D721Med (cell line): ENCODE data around the gene DOCK9.

Source experiments
- DNase-seq: peaks from one replicate; pipeline ENCODE4 v3.0.0; 2011; ENCODE audit warnings: low spot score; ENCODE audit not compliant: insufficient read length
- FAIRE-seq: peaks from 2 replicates; lab custom pipeline; 2011; peaks lifted over from hg19 to GRCh38; lab: Jason Lieb, UNC
- CTCF ChIP-seq: IDR thresholded peaks from 2 replicates; pipeline ENCODE4 v1.5.1; 2012; ENCODE audit warnings: mild to moderate bottlenecking, control low read depth; ENCODE audit not compliant: insufficient read depth; ENCODE audit errors: missing control alignments

Gene DOCK9

DNA sequence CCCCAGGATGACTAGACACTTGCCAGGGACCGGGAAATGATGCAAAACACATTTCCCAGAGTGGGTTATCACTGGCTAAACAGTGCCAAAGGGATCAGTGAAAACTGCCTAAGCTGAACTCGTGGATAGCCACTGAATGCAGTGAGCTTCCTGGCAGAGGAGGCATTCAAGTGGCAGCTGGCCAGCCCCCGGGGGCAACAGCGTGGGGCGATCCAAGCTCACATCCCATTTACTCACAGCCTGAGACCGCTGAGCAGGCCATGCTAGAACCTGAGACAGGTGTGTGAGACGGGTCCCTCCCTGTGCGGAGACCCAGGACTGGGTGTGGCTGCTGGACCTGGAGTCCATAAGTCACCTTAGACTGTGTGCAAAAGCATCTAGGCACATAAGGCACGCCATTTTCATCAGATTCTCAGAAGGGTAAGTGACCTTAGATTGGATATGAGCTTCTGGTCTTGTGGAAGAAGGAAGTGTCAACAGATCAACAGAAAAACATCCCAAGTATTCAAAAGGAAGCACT lies 173.5 kb downstream of the DOCK9 start:
- no peak for TF ChIP-seq CTCF
- FAIRE-seq (no peak), DNase-seq (no peak)

GRCh38 chr13:98803921-98804320 lies 173.9 kb downstream of the DOCK9 start:
- FAIRE-seq (no peak), DNase-seq (no peak)
- TF ChIP-seq CTCF = no peak

GRCh38 chr13:98803111-98803561 lies 174.7 kb downstream of the DOCK9 start:
- TF ChIP-seq CTCF = no peak
- DNase-seq = no peak
- FAIRE-seq = no peak

DNA sequence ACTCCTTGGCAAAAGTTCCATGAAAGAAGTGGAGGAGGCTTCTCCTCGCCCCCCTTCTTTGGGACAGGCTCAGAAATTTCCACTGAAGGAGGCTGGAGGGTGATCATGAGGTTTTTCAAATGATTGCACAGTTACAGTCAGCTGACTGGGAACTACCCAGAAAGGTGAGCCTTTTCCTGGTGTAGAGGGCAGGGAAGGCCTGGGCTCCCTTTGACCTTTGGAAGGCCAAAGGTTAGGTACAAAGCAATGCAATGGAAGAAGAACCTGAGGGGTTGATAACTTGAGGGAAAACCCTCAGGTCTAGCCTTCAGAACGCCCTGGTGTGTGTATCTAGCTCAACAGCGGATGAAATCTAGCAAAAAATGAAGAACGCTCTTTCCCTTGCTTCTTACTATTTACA lies 175.3 kb downstream of the DOCK9 start:
- no peak for FAIRE-seq
- no peak for DNase-seq
- TF ChIP-seq CTCF = no peak

DNA sequence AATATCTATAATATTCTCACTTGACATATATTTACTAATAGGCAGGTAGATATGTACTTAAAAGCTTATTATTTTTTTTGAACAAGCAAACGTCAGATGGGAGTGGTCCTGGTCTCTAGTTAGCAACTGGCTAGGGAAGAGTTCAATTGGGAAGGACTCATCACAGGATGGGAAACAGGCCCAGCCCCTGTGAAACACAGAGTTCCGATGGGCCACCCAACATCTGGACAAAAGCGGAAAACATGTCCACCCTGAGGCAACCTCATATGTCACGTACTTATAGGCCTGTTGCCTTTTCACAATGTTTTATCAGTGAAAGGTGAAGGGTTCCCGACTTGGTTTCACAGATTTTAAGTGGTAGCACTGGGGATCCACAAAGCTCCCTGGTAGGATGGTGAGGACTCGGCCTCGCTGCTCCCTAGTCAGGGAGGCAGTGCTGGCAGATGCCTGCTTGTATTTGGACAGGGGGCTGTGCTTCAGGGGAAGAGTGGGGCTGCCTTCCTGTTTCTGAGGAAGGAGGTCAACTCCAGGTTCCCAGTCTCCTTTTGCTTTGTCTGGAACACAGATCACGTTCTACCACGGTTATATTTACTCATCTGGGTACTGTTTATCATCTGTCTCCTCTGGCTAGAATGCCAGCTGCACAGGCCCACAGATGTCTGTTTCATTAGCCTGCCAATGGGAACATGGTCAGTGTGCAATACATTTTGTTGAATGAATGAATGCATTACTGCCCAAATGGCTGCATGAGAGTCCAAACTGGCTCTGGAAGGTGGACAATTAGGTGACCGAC lies 176.0 kb downstream of the DOCK9 start:
- FAIRE-seq (no peak), DNase-seq (no peak)
- no peak for TF ChIP-seq CTCF

DNA sequence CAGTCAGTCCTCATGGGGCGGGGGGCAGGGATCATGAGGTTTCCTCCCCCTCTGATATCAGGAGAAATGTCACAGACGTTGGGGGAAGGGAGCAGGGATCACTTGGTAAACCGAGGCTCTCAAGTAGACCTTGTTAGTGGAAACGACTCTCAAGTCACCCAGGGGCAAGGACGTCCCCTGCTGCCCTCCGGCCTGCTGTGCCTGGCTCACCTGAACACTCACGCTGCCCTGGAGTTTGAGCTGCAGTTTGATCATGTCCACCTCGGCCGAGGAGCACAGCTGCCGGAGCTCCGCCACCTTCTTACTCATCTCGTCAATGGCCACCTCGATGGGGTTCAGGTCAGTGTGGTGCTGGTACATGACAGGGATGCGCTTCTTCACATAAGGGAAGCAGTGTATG lies 177.8 kb downstream of the DOCK9 start:
- no peak for TF ChIP-seq CTCF
- no peak for DNase-seq
- no peak for FAIRE-seq
